NCI-H446 (cell line): Measurements from ENCODE around the gene YARS1.
A peak's percentile ranks its signal among the peaks of the same experiment; 100 is the strongest.

Experiments used
- DNase-seq, 2 experiments: peaks; one replicate each; lab custom pipeline; 2025; lab: John Stamatoyannopoulos, UW

Gene YARS1

DNA sequence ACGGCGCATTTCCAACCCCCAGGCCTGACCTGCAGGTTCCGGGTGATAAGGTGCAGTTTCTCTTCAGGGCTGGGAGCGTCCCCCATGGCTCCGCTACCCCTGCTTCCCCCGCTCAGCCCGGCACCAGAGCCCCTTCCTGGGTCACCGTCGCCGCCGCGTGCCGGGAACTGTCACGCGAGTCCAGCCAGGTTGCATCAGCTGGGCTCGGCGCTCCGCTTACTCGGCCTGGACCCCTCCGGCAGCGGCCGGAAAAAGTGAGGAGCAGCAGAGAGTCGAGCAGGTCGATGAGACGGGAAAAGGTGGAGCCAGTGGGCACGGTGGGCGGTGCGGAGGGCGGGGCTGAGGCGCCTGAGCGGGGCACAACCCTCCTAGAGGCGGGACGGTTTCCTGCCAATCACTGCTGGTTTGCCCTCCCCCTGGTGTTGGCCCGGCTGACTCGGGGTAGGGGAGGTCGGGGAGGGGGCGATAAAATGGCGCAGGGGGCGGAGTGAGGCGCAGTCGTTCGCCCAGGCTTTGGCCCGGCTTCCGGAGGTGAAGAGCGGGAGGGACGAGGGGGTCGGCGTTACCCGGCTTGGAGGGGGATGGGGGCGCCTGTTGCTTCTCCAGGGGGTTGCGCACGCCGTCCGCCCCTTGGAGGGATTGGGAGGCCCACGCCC, at the start of gene YARS1, which contains the start of gene S100PBP:
YARS1 (minus strand) TSS at position 200 of the 656 bp plus-strand sequence; CDS start at position 86, 114 bp downstream.
S100PBP (plus strand) TSS at position 495 of the 656 bp plus-strand sequence. CDS start 8,447 bp downstream, outside the sequence.
- DNase-seq = peak; percentile 95 to 98

GRCh38 chr1:32865639-32866405, 48.7 kb upstream of the YARS1 start:
- DNase-seq = no peak

DNA sequence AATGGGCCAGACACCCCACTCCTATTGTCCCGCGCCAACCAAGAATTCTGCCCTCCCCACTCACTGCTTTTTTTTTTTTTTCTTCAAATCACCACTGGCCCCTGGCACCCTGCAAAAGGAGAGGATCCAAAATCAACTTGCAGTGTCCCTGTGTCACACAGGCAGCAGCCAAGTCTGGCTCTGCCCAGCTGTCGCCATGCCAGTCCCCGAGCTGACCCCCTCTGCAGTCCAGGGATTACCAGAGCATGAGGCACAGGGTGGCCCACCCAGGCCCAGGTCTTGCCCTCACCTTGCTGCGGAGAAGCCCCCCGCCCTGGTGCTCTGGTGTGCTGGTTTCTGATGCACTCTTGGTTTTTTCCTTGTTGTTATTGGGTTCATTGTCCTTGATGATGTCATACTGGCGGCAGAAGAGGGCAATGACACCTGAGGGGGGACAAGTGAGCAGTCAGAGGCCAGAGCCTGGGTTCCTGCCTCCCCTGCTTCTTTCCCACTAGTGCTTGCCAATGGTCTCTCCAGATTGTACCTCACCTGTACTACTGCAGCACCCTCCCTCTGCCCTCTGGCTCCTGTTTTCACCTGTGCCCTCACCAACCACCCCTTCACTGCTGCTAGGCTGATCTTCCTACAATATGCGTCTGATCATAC, 47.3 kb upstream of the YARS1 start:
- no peak for DNase-seq

GRCh38 chr1:32863881-32864245, 46.7 kb upstream of the YARS1 start:
- DNase-seq = no peak

DNA sequence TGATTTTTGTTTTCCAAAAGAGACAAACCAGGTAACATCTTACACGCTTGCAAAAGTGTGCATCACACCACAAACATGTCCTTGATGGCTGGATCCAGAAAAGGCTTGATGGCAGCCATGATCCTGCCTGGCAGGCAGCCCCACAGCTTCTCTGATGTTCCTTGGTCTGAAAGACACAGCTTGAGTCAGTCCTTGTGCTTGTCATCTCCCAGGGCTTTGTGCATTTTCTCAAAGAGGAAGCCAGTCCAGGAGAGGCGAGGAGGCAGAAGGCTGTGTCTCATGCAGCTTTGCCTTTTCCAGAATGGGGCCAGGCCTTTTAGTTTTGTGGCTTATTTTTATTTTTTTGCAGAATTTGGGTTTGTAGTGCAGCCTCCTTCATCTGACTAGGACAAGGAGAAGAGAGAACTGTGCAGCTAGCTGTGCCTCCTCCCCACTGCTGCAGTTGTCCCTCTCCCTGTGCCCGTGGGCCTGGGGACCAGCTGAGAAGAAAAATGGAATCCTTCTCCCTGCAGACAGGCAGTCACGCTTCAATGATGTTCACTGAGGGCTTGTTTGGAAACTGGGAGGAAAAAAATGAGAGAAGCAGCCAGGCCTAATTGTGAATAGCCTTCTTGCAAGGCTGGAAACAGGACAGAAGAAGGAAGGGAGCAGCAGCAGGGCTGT, 46.2 kb upstream of the YARS1 start:
- DNase-seq = peak in 1 of 2 experiments; percentile 42

DNA sequence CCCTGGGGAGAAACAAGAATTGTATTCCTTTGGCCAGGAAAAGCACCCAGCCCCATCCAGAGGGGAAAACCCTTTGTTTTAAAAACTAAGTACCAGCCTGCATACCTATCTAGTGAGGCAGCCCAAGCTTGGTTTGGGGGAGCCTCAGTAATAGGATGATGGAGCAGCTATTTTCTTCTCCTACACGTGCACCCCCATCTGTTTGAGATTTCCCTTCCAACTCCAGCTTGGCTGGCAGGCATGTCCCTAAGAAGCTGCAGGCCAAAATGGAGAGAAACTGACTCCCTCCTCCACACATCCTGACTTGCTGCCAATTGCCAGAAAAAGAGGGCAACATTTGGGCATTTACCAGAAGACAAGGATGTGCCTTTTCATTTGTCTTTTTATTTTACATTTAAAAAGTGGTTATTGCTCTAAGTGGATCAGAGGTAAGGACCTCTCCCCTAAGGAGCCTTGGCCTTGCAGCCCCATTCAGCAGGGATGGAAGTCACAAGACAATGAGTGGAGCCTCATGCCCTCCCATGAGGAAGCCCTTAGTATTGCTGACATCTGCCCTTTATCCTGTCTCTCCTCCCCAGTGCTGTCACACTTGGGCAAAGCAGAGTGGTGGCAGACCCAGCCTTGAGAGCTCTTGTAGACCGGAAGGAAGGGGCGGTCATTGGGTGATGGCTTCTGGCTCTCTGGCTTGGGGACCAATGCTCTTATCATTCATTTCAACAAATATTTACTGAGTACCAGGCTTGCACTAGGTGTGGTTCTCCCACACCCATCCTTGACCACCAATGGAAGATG, 44.9 kb upstream of the YARS1 start:
- DNase-seq = peak; percentile 32 to 81

- no peak for DNase-seq
Observed at GRCh38 chr1:32860566-32860965, 43.4 kb upstream of the YARS1 start.

DNA sequence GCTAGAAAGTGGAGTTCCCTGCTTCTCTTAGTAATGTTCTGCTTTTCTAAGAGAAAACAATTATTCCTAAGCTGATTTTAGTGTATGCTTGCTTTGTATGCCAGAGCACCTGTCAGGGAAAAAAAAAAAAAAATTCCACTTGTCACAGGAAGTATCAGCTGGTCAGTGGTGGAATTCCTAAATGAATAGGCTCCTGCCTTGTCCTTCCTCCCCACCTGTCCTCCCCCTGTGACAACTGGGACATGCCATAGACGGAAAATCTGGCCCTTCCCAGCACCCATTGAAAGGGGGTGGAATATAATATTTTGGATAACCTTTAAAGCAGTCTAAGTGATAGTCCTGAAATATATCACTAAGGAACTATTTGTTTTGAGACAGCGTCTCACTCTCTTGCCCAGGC, 42.8 kb upstream of the YARS1 start:
- DNase-seq = no peak

DNA sequence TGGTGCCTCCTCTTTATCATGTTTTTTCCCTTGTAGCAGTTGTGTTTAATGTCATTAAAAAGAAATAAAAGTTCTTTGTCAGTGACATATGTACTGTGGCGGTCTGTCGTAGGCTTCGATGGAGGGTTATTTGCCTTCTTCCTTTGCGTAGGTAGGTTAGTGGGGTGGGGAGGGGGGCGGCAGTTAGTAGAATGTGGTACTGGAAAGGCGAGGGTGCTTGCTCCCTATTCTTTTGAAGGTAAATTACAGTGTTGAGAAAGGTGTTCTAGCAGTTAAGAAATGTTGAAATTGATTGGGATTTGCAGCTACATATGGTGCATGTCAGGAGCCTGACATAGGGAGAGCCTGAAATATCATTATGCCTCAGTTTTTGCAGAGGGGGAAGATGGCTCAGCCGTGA, 41.6 kb upstream of the YARS1 start:
- DNase-seq = no peak

DNA sequence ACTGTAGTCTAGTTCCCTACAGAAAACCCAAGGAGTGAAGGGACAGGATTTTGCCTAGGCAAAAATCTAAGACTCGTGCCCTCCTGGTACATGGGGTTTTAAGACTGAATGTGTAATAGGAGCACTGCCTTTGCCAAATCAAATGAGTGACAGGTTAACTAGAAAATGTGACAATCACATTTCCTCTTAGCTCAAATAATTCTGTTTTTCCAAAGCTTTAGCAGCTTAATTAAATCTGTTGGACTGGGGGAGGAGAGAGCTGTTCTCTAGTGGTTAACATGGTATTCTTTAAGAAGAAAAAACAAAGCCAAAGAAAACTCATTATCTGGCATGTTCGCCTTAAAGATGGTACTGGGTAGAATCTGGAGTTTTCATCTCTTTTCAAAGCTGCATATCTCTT, 41.0 kb upstream of the YARS1 start:
- DNase-seq = no peak

DNA sequence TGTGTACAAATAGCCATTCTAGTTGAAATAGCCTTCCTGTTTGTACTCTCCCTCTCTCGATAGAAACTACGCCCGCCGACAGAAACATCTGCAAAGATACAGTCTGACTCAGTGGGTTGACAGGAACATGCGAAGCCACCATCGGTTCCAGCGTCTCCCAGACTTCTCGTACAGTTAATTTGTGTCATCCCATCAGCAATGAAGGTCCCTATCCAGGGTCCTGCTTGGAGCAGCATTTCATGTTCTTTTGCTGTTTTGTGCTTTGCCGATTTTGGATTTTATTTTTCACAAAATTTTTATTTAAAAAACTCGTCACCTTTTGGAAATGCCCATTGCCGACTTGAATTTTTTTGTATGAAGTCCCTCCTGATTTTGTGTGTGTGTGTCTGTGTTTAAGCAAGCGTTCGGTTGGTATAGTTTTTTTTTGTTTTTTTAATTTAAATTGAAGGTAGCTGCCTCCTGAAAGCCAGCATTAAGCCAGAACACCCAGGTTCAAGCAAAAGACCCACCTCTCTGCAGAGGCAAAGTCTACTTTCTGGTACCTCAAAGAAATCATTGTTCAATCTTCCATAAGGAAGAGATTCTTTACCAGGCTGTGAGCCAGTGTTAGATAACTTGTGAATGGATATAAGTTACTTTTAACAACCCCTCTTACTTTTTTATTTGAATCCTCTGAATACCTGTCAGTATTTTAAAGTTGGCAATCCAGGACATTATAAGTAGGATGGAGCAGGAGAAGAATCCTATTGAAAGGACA, 38.9 kb upstream of the YARS1 start:
- DNase-seq = no peak

- DNase-seq = no peak
Observed at GRCh38 chr1:32848354-32849063, 31.4 kb upstream of the YARS1 start.

DNA sequence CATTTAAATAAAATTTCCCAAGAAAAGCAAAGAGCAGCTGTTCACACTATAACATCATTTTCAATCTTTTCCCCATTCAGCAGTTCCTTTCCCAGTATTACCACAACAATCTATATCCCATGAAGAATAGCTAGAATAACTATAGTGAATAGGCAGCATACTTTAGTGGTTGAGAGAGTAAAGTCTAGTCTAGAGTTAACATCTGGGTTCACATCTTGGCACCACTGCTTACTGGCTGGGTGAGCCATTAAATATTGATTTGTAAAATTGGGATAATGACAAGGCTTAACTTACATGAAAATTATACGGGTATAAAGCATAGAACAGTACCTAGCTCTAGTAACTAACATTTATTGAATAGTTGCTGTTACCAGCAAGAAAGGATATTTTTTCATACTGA, 14.7 kb upstream of the YARS1 start:
- DNase-seq = no peak

- no peak for DNase-seq
Observed at GRCh38 chr1:32830092-32830852, 13.1 kb upstream of the YARS1 start.

DNA sequence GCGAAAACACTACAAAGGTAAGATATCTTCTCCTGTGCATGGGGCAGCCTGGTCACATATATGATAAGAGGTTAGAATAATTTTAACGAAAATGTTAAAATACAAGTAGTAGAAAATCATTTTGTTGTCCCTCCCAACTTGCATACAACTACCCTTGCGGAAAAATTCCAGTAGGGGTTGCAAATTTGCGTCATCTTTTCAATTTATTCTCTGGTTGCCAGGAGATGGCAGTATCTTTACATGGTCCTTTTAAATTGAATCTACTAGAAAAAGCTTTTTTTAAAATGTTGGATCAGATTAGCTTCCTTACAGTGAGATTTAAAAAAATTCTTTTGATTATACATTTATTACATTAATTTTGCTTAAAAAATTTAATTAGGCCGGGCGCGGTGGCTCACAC, 11.2 kb upstream of the YARS1 start:
- no peak for DNase-seq

- DNase-seq = no peak
Observed at GRCh38 chr1:32825181-32825580, 8.0 kb upstream of the YARS1 start.

DNA sequence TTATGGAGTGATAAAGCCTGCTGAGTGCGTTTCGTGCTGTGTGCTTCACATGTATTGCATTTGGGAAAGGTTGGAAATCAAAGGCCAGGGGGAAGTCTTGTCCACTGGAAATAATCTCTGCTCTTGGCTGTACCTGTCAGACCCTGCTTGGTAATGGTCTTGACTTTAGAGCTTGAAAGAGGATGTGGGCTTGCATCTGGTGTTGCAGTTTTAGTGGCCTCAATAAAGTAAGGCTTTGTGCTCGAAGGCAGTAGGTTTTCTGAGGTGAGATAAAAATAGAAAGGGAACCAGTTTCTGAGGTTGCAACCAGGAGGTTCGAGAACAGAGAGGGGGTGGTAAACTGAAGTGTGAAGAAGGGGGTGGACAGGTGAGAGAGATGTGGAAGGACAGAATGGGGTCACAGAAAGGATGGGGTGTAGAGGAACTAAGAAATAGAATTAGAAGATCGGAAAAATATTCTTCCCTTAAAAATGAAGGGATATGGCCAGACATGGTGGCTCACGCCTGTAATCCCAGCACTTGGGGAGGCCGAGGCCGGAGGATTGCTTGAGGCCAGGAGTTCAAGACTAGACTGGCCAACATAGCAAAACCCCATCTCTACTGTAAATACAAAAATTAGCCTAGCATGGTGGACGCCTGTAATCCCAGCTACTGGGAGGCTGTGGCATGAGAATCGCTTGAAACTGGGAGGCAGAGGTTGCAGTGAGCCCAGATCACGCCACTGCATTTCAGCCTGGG, 1.8 kb upstream of the YARS1 start:
- DNase-seq = no peak
